AG09309 (cell line): ENCODE measurements around the gene LUC7L3.
"Not testable (repeated sequence)": the region's sequence is repeated elsewhere in the genome, so short reads cannot be mapped to it uniquely, and the experiment has no call there.

ENCODE experiments used
- DNase-seq: peaks from one replicate; pipeline ENCODE4 v3.0.0-alpha.2; 2010; ENCODE audit warnings: low read depth
- H3K4me3 ChIP-seq: 2 replicates; pipeline ENCODE4 v1.5.1; 2011; ENCODE audit warnings: mild to moderate bottlenecking, low read depth, low read length, moderate library complexity; ENCODE audit not compliant: control insufficient read depth
- TF ChIP-seq, protein P1 (sequence below): IDR thresholded peaks from 2 replicates; pipeline ENCODE4 v1.5.1; 2011; ENCODE audit warnings: mild to moderate bottlenecking, low read depth, low read length, inconsistent platforms; ENCODE audit not compliant: insufficient read depth, control insufficient read depth; ENCODE audit errors: missing control alignments

The LUC7L3 gene

GRCh38 chr17:50699410-50699809 lies 20.0 kb upstream of the LUC7L3 start:
- H3K4me3 ChIP-seq, result no peak overlapping the region
- no peak for DNase-seq
- TF ChIP-seq, protein P1, sequence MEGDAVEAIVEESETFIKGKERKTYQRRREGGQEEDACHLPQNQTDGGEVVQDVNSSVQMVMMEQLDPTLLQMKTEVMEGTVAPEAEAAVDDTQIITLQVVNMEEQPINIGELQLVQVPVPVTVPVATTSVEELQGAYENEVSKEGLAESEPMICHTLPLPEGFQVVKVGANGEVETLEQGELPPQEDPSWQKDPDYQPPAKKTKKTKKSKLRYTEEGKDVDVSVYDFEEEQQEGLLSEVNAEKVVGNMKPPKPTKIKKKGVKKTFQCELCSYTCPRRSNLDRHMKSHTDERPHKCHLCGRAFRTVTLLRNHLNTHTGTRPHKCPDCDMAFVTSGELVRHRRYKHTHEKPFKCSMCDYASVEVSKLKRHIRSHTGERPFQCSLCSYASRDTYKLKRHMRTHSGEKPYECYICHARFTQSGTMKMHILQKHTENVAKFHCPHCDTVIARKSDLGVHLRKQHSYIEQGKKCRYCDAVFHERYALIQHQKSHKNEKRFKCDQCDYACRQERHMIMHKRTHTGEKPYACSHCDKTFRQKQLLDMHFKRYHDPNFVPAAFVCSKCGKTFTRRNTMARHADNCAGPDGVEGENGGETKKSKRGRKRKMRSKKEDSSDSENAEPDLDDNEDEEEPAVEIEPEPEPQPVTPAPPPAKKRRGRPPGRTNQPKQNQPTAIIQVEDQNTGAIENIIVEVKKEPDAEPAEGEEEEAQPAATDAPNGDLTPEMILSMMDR, result no peak

GRCh38 chr17:50703162-50703561 lies 16.2 kb upstream of the LUC7L3 start:
- no peak for DNase-seq
- no peak overlapping the region for H3K4me3 ChIP-seq
- TF ChIP-seq, protein P1, result no peak

GRCh38 chr17:50707289-50708049 lies 11.9 kb upstream of the LUC7L3 start, which contains the start of gene ANKRD40:
ANKRD40 (minus strand) TSS chr17:50707914; CDS start chr17:50707654, 260 bp downstream.
- H3K4me3 ChIP-seq, result peak within 1 kb of the TSS; percentile 87
- TF ChIP-seq, protein P1, result no peak
- peak; percentile 83 for DNase-seq

- TF ChIP-seq, protein P1, result no peak
- H3K4me3 ChIP-seq, result peak overlapping the region; percentile 87
- no peak for DNase-seq
Observed at GRCh38 chr17:50708050-50709000, 11.1 kb upstream of the LUC7L3 start.

DNA sequence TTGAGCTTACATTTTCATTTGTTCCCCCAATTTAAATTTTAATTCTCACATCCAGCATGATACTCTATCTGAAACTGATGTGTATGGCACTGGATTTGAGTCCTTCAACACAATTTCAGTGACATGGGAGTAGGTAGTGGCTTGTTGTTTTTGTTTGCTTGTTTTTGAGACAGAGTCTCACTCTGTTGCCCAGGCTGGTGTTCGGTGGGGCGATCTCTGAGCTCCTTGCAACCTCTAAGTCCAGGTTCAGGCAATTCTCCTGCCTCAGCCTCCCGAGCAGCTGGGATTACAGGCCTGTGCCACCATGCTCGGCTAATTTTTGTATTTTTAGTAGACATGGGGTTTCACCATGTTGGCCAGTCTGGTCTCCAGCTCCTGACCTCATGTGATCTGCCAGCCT lies 10.3 kb upstream of the LUC7L3 start:
- H3K4me3 ChIP-seq, DNase-seq: not testable (repeated sequence)

DNA sequence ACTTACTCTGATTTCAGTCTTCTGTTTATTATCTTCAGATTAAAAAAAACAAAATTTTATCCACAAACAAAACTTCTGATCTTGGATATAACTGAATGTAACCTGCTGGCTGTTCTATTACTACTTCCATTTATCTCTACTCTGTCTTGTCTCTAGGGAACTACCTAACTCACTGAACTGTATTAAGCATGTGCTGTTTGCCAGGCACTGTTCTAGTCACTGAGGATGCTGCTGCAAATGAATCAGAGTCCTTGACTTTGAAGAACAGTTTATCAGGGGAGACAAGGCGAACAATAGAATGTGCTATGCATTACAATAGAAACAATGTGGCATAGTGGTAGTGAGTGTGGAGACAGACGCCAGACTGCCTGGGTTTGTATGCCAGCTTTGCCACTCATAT lies 9.4 kb upstream of the LUC7L3 start:
- no peak overlapping the region for H3K4me3 ChIP-seq
- no peak for DNase-seq
- TF ChIP-seq, protein P1, result no peak

GRCh38 chr17:50710650-50711049 lies 8.8 kb upstream of the LUC7L3 start:
- H3K4me3 ChIP-seq, result no peak overlapping the region
- DNase-seq, result no peak
- TF ChIP-seq, protein P1, result no peak
